Measurements from ENCODE around the gene CTU1. TPM values are rescaled to one million over a fixed set of nuclear protein-coding genes. Genes with fewer than 3 reads are reported as not detected.

Gene CTU1
- polyA plus RNA-seq, 3 donors: 3.0 to 5.1 (median 4.3) TPM

- DNase-seq: no peak
Observed at GRCh38 chr19:51055866-51056265, 52.3 kb downstream of the CTU1 start.

Other genes with a start within 250 kb of the CTU1 start
- gene KLK2, start 235.0 kb downstream of the CTU1 start, polyA plus RNA-seq (ENCODE audit: insufficient read length in 3 of 3): under 1 TPM in 2 of 3 donors, not detected in 1; 0.21 to 0.34 TPM
- gene KLK4, start 197.0 kb downstream of the CTU1 start, polyA plus RNA-seq (ENCODE audit: insufficient read length in 3 of 3): under 1 TPM in 1 of 3 donors, not detected in 2; 0.06 TPM
- gene KLK5, start 155.4 kb downstream of the CTU1 start, polyA plus RNA-seq (ENCODE audit: insufficient read length in 3 of 3): 1 to 10 TPM; 1.6 to 1.9 (median 1.9) TPM
- gene KLK6, start 138.8 kb downstream of the CTU1 start, polyA plus RNA-seq (ENCODE audit: insufficient read length in 3 of 3): 10 to 100 TPM; 37.7 to 40.8 (median 37.7) TPM
- 1 to 10 TPM; 3.3 to 4.5 (median 3.8) TPM for gene KLK7, start 124.5 kb downstream of the CTU1 start, polyA plus RNA-seq (ENCODE audit: insufficient read length in 3 of 3)
- gene KLK8, start 106.8 kb downstream of the CTU1 start, polyA plus RNA-seq (ENCODE audit: insufficient read length in 3 of 3): 1 to 10 TPM; 1.8 to 2.8 (median 2.8) TPM
- under 1 TPM; 0.16 to 0.36 (median 0.24) TPM for gene KLK10, start 88.7 kb downstream of the CTU1 start, polyA plus RNA-seq (ENCODE audit: insufficient read length in 3 of 3)
- under 1 TPM in 1 of 3 donors, not detected in 2; 0.14 TPM for gene KLK11, start 81.8 kb downstream of the CTU1 start, polyA plus RNA-seq (ENCODE audit: insufficient read length in 3 of 3)
- not detected for gene KLK12, start 73.4 kb downstream of the CTU1 start, polyA plus RNA-seq (ENCODE audit: insufficient read length in 3 of 3)
- gene KLK13, start 43.3 kb downstream of the CTU1 start, polyA plus RNA-seq (ENCODE audit: insufficient read length in 3 of 3): under 1 TPM; 0.24 to 0.65 (median 0.53) TPM
- under 1 TPM; 0.14 to 0.32 (median 0.19) TPM for gene KLK14, start 25.5 kb downstream of the CTU1 start, polyA plus RNA-seq (ENCODE audit: insufficient read length in 3 of 3)
- gene SIGLEC9, start 16.5 kb upstream of the CTU1 start, polyA plus RNA-seq (ENCODE audit: insufficient read length in 3 of 3): 1 to 10 TPM; 1.5 to 1.8 (median 1.5) TPM
- gene SIGLEC7, start 33.9 kb upstream of the CTU1 start, polyA plus RNA-seq (ENCODE audit: insufficient read length in 3 of 3): under 1 TPM; 0.33 to 0.43 (median 0.36) TPM
- 1 to 10 TPM; 1.8 to 2.5 (median 2.3) TPM for gene CD33, start 116.7 kb upstream of the CTU1 start, polyA plus RNA-seq (ENCODE audit: insufficient read length in 3 of 3)
- gene SIGLECL1, start 142.7 kb upstream of the CTU1 start, polyA plus RNA-seq (ENCODE audit: insufficient read length in 3 of 3): not detected
- gene IGLON5, start 203.2 kb upstream of the CTU1 start, polyA plus RNA-seq (ENCODE audit: insufficient read length in 3 of 3): 1 to 10 TPM; 1.9 to 4.7 (median 3.5) TPM
- 1 to 10 TPM; 4.1 to 5.8 (median 5.6) TPM for gene VSIG10L, start 233.7 kb upstream of the CTU1 start, polyA plus RNA-seq (ENCODE audit: insufficient read length in 3 of 3)